Activated effector memory CD4-positive, alpha-beta T cell treated with anti-CD3 and anti-CD28 coated beads, Interleukin-2, amount 50 U/mL, for 16 hours (primary cell): Measurements from ENCODE around the gene TNS3.
A peak's percentile ranks its signal among the peaks of the same experiment; 100 is the strongest.

Experiments used
- DNase-seq: peaks from one replicate; pipeline ENCODE4 v3.0.0-alpha.2; 2020

Gene TNS3

GRCh38 chr7:47464266-47464665, 117.6 kb downstream of the TNS3 start:
- no peak for DNase-seq

- no peak for DNase-seq
Measured at GRCh38 chr7:47461746-47462145, 120.2 kb downstream of the TNS3 start.

DNA sequence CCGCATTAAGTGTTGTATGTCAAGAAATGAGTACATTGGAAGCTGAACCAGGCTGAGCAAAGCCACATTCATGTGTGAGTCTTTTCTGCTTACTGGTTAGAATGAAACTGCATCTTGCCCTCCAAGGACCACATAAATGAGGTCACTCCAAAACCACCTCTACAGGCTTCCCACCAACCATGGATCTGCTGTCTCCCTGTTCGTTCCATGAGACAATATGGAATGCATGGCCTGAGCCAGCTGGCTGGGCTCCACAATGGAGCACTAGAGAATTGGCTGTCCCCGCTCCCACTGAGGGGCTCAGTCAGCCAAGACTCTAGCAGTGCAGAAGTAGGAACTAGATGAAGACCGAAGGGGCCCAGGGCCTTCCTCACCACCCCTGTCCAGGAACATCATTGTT, 120.8 kb downstream of the TNS3 start:
- DNase-seq = no peak

DNA sequence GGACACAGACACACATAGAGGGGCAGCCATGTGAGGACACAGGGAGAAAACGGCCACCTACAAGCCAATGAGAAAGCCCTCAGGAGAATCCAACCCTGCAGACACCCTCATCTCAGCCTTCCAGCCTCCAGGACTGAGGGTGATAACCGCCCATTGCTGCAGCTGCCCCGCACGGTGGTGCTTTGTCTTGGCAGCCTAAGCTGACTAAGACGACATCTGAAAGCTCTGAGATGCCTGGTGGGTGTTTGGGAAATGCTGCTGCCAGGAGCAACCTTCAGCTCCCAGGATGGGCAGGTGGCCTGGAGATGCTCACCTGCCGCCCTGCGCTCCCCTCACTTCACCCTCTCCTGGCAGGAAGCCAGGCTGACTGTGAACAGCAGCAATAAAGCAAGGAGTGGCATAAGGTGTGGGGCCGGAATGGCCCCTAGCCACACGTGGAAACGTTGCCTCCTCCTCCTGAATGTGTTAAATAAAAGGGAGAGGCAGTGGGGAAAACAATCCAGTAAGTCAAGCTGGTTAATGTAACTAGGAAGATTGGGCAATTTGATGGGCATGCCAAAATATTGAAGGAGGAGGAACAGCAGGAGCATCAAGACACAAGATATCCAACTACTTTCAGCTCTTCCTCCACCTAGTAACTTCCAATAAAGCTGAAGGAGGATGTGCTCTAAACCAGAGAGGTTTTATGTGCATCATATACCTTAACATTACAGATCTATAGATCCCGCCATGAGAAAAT, 121.5 kb downstream of the TNS3 start:
- peak; percentile 39 for DNase-seq

DNA sequence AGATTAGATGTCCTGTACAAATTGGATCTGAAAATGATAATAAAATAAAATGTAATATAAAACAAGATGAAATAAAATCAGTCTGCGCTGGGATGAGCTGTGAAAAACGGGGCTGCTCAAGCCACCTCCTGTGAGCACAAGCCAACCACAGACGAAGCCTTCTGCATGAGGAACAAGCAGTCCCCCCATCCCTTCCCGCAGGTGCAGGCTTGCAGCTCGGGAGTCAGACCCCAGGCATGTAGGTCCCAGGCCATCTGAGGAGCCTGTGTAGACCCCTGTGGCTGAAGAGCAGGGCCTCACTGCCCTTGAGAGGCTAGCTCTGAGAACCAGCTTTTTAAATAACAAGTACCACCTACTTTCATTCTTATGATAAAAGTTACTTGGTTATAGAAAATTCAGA, 123.4 kb downstream of the TNS3 start:
- no peak for DNase-seq

- no peak for DNase-seq
Measured at GRCh38 chr7:47458057-47458456, 123.9 kb downstream of the TNS3 start.

DNA sequence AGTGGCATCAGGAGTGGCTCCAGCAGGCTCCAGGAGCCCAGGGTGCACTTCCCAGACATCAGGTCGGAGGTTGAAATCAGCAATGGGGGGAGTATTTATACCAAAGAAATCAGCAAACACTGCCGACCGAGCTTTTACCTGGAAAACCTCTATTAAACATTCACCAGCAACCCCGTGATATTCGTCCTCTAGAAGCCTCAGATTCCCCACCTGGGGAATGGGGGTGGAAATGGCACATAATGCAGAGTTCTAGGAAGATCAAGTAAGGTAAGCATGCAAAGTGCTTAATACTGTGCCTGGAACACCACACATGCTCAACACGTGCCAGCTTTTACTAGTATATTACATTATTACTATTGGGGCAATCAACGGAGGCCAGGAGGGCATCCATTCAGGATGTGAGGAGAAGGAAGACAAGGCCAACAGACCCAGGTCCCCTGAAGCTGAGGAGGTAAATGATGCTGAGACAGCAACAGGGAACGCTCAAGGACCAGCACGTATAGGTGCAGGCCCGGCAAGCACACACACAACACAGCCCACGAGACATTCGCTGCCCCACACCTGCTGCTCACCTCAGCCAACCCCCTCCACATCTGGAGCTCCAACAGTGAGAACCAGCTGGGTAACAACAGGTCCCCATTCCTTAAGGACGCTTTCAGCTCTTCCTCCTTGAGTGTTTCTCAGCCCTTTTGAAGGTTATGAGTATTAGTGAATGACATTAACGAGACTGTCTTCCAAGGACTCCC, 125.5 kb downstream of the TNS3 start:
- DNase-seq = no peak

GRCh38 chr7:47455872-47456185, 126.1 kb downstream of the TNS3 start:
- DNase-seq = no peak

DNA sequence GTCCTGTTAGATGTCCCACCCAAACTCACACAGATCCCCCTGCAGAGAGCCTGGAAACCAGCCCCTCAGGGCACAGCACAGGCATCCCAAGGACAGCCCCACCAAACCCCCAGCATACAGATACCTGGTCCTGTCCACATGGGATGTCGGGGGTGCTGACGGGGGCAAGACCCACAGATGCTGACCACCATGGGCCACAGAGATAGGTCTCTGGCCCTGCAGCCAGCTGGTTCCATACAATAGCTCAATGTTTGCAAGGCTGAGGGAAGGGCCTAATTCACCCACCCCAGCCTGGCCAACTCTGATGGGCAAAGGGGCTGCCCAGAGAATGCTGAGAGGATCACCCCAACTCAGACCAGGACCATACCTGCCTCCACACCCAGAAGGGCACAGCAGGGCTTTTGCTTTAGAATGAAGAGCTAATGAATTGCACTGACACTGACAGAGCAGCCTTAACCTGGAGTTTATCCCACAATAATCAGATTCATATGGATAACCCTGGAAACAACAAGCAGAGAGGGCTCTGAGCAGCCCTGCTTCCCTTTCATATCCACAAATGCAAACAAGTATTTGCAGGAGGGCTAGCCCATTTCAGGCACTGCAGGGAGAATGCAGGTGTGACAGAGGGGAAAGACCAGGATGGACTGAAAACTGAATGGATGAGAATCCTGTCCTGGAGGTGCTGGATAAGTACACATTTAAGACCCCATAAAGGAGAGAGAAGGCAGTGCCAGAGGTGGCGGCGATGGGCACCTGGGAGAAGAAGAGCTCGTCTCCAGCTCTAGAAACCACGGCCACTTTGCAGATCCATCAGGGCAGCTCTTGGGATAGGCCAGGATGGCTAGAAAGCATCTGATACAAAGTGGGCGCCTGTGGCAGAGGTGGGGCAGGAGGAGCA, 126.7 kb downstream of the TNS3 start:
- DNase-seq = no peak

DNA sequence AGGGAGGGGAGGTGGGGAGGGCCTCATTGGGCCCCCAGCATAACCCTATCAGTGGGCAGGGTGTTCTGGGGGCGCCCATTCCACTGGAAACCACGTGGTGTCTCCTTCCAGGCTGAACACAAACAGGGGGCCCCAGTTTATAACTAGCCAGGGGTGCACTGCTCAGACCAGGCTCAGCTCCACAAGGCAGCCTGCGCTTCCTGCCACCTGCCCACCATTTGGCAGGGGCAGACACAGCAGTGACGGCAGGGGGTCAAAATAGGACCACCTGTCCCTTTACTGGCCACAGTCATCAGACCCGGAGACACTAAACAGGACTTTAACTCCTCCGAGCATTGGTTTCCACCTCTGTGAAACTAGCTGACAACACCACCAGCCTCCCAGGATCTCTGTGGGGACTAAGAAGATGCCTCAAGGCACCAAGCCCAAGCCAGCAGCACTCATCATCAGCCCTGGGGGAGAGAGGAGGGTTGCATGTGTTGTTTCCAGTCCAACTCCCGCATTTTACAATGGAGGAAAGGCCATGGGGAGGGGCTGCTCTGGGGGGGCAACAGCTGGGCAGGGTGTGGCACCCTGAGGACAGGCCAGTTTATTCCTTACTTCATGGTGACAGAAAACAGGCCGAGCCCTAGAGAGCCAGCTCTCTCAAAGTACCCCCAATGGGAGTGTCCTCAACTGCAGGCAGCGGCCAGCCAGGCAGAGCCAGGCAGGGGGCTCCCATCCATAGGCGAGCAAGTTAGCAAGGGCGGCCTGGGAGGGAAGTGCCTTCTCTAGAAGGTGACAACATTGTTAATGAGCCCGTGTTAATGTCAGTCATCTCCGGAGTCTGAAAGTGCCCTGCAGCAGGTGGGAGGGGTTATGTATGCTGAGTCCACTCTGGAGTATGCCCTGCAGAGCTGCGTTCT, 127.6 kb downstream of the TNS3 start:
- no peak for DNase-seq

DNA sequence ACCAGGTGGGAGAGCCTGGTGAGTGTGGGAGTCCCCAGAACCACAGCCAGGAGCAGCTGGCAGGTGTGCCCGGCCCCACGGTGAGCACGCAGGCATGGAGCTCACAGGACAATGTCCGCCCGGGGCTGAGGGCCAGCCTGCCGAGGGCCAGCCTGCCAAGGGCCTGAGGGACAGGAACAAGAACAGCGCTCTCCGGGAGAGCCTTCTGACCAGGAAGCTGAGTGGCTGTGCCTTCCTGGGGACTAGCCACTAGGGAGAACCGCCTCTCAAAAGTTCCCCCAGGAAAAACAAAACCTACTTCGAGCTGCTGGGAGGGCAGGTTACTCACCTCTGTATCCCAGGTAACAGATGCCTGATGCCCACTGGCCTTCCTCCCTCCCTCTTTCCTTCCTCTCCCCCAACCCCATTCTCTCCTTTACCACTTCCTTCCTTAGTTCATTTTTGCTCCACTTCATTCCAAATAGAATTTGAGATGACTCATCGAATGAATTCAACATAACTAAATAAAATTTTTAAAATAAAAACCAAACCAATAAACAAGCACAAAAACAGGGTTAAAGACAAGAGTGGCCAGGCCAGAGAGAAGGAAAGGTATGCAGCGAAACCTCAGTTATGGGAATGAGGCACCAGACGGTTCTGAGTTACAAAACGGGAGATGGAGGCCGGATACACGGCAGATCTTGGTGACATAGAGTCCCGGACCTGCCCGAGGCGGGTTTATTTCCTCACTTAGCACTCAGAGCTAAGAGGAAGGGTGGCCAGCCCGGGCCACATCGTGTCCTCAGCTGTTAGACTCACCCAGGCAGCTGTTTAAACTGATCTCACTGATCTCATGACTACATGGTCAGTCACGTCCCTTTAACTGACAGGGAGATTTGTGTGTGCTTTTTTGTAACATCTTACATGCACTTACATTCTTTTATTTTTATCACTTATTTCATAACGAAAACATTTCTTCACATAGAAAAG, 128.5 kb downstream of the TNS3 start:
- no peak for DNase-seq

GRCh38 chr7:47452715-47453092, 129.2 kb downstream of the TNS3 start:
- no peak for DNase-seq

GRCh38 chr7:47452295-47452694, 129.6 kb downstream of the TNS3 start:
- no peak for DNase-seq

DNA sequence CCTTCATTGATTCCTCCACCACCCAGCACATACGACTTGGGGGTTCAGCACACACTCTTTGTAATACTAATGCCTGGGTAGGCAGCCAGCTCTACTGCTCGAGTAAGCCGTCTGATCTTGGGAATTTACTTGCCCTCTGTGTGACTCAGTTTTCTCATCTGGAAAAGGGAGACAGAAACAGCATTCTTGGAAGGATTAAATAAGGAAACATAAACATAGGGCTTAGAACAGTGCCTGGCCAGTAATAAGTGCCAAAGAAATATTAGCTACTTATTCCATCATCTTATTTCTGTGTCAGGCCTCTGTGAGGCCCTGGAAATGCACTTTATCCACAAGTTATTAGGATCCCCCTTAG, 130.1 kb downstream of the TNS3 start:
- no peak for DNase-seq

DNA sequence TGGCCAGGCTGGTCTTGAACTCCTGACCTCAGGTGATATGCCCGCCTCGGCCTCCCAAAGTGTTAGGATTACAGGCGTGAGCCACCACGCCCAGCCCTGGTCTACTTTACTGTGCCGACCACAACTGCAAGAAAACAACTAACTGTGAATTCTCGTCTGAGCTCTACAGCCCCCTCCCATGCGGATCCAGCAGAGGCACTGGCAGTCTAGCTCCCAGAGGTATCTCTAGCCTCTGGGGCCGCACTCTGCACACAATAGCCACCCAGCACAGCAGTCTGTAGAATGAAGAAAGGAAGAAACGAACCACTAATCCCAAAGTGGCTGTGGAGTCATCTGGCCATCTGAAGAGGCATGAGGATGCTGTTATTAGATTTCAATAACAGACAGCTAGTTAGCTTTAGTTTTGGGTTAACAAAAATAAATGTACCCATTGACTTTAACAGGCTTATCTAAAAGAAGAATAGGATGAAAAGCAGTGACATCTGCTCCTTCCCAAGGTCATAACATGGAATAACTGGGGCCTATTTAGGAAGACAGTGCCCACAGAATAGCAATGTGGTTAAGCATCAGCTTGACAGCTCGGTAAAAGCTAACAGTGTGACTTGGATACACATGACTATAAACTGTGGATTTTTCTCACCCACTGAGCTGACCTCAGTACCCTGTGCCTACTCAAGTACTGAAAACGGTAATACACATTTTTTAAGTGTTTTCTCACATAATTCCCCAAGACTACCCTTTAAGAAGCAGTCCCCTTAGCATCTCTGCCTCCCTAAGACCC, 131.9 kb downstream of the TNS3 start:
- no peak for DNase-seq

DNA sequence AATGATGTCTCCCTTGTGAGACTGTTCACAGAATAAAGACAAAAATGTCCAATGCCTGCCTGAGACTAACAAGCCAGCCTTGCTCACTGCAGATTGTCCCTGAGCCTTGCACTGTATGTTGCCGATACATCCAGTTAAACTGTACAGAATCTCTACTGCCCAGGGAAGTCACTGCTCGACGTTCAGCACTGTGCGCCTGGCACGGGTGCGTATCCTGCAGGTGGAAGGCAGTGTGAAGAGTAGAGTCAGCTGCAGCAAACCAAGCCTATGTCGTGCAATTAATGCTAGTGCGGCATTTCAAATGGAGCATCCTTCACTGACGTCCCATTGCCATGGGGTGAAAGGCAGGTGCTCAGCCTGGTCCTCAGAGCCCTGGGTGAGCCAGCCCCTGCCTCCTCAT, 132.9 kb downstream of the TNS3 start:
- DNase-seq = no peak

GRCh38 chr7:47447621-47448349, 134.1 kb downstream of the TNS3 start:
- DNase-seq = no peak

GRCh38 chr7:47446871-47447466, 134.9 kb downstream of the TNS3 start:
- no peak for DNase-seq

GRCh38 chr7:47444376-47445098, 137.4 kb downstream of the TNS3 start:
- no peak for DNase-seq
